K562 (cell line): Measurements from ENCODE around the gene ZFHX2. TPM values are rescaled to one million over a fixed set of nuclear protein-coding genes. Genes with fewer than 3 reads are reported as not detected.

Experiments used
- ATAC-seq: fragments of 200-7000 bp; cut with Tn5 transposase; 3 replicates; pipeline ENCODE4 v1.9.1; 2020; ENCODE audit warnings: moderate library complexity
- BruUV-seq: library from RNA; stranded (reverse); fragments of 400-500 nt; replicated peaks from 2 replicates; lab custom pipeline; 2021; lab: Mats Ljungman, UMichigan
- CTCF ChIA-PET: fragments of 300-600 bp; formaldehyde crosslinking; extraction: SDS; loops from one replicate; lab custom pipeline; 2021; ENCODE audit warnings: low intra/inter-chr PET ratio; lab: Yijun Ruan, JAX
- POLR2A ChIA-PET: fragments of 300-600, 350-650 bp; sonication (Branson Sonifier 250); formaldehyde crosslinking; extraction: SDS; loops from one replicate; lab custom pipeline; 2021; ENCODE audit warnings: antibody characterized with exemption, inconsistent platforms; lab: Yijun Ruan, JAX
- DNase-seq, 4 experiments: peaks; one replicate each; pipeline versions ENCODE4 v3.0.0 to v3.0.0-alpha.2; 2011 to 2018; ENCODE audit warnings: low spot score in 3 of 4, mixed read lengths in 3 of 4; ENCODE audit errors: extremely low read depth in 1 of 4
- FAIRE-seq: peaks from 2 replicates; lab custom pipeline; 2011; peaks lifted over from hg19 to GRCh38; lab: Jason Lieb, UNC
- H2AFZ ChIP-seq: 2 replicates; pipeline ENCODE4 v1.6.0; 2011; ENCODE audit warnings: low read depth, low read length, control low read depth, inconsistent platforms
- H3K27ac ChIP-seq: fragments of 200-600 bp; 3 replicates; pipeline ENCODE4 v1.8.0; 2011; ENCODE audit warnings: low read depth, mild to moderate bottlenecking, control low read depth, inconsistent platforms, low read length, moderate library complexity, mixed read lengths; ENCODE audit errors: extremely low read depth
- H3K27me3 ChIP-seq, 2 experiments: fragments of 300-600 bp in 1 of 2; 2 replicates in 1 of 2; 3 replicates in 1 of 2; pipeline versions ENCODE4 v1.6.0 to v1.8.0; 2011; ENCODE audit warnings: inconsistent platforms in 2 of 2, low read length in 2 of 2, mild to moderate bottlenecking in 1 of 2, mixed read lengths in 1 of 2, moderate library complexity in 1 of 2; ENCODE audit not compliant: control insufficient read depth in 2 of 2, insufficient read depth in 2 of 2
- H3K36me3 ChIP-seq: fragments of 300-600 bp; 3 replicates; pipeline ENCODE4 v1.8.0; 2011; ENCODE audit warnings: mild to moderate bottlenecking, low read length, inconsistent platforms; ENCODE audit not compliant: control insufficient read depth, insufficient read depth
- H3K4me1 ChIP-seq, 2 experiments: fragments of 200-600 bp in 1 of 2; replicated peaks in 1 of 2; 2 replicates in 1 of 2; 3 replicates in 1 of 2; pipeline versions ENCODE4 v1.5.1 to v1.8.0; 2011; ENCODE audit warnings: inconsistent platforms in 2 of 2, low read length in 2 of 2, mild to moderate bottlenecking in 1 of 2, mixed read lengths in 1 of 2, moderate library complexity in 1 of 2; ENCODE audit not compliant: control insufficient read depth in 2 of 2, insufficient read depth in 2 of 2
- H3K4me2 ChIP-seq: 2 replicates; pipeline ENCODE4 v1.6.1; 2011; ENCODE audit warnings: low read length, control low read depth, inconsistent platforms, mixed read lengths; ENCODE audit not compliant: insufficient read depth
- H3K4me3 ChIP-seq: fragments of 200-600 bp; sonication (generic), shearing (Covaris generic); 2 replicates; pipeline ENCODE4 v1.5.1; 2016; ENCODE audit warnings: control low read depth, inconsistent platforms
- H3K79me2 ChIP-seq: fragments of 200-600 bp; 3 replicates; pipeline ENCODE4 v1.8.0; 2011; ENCODE audit warnings: low read length, inconsistent platforms; ENCODE audit not compliant: control insufficient read depth, insufficient read depth
- H3K9ac ChIP-seq, 2 experiments: 2 replicates each; pipeline versions ENCODE4 v1.6.0 to v1.6.1; 2011; ENCODE audit warnings: low read depth in 2 of 2, low read length in 2 of 2, control low read depth in 1 of 2, inconsistent platforms in 1 of 2, mild to moderate bottlenecking in 1 of 2, mixed read lengths in 1 of 2; ENCODE audit not compliant: insufficient read depth in 1 of 2
- H3K9me1 ChIP-seq: one replicate; pipeline ENCODE4 v1.6.0; 2011; ENCODE audit warnings: inconsistent platforms, mild to moderate bottlenecking, low read length, moderate library complexity; ENCODE audit not compliant: control insufficient read depth, insufficient read depth
- H3K9me3 ChIP-seq: replicated peaks from 2 replicates; pipeline ENCODE4 v1.5.1; 2011; ENCODE audit warnings: low read depth, low read length, inconsistent platforms; ENCODE audit not compliant: control insufficient read depth, insufficient read depth
- H4K20me1 ChIP-seq: replicated peaks from 2 replicates; pipeline ENCODE4 v1.6.1; 2011; ENCODE audit warnings: low read length, inconsistent platforms, mixed read lengths; ENCODE audit not compliant: control insufficient read depth, insufficient read depth
- C11orf30 ChIP-seq: fragments of 450-650 bp; IDR thresholded peaks from 2 replicates; pipeline ENCODE4 v1.6.1; 2016; ENCODE audit warnings: low read depth, mild to moderate bottlenecking
- ELF4 ChIP-seq: fragments of 450-650 bp; formaldehyde crosslinking; IDR thresholded peaks from 2 replicates; pipeline ENCODE4 v1.4.0; 2022; ENCODE audit warnings: missing genetic modification characterization
- MAFF ChIP-seq: IDR thresholded peaks from 2 replicates; pipeline ENCODE4 v1.6.1; 2012; ENCODE audit warnings: low read length, improper control_type of control experiment
- MAFG ChIP-seq: fragments of 450-650 bp; conservative IDR thresholded peaks from 2 replicates; pipeline ENCODE4 v1.6.1; 2016; ENCODE audit warnings: missing genetic modification characterization, missing compliant biosample characterization
- MAFK ChIP-seq: IDR thresholded peaks from 2 replicates; pipeline ENCODE4 v1.6.1; 2011; ENCODE audit warnings: low read length, improper control_type of control experiment
- MTA2 ChIP-seq: fragments of 450-650 bp; IDR thresholded peaks from 2 replicates; pipeline ENCODE4 v1.6.1; 2016; ENCODE audit warnings: low read depth
- NBN ChIP-seq: fragments of 450-650 bp; IDR thresholded peaks from 2 replicates; pipeline ENCODE4 v1.6.1; 2016; ENCODE audit warnings: low read depth, mild to moderate bottlenecking
- POLR2G ChIP-seq: fragments of 200-400 bp; formaldehyde crosslinking; IDR thresholded peaks from 2 replicates; pipeline ENCODE4 v1.6.1; 2017; ENCODE audit warnings: low read depth, mild to moderate bottlenecking, antibody characterized with exemption, low read length, moderate library complexity
- PTTG1 ChIP-seq: fragments of 450-650 bp; IDR thresholded peaks from 2 replicates; pipeline ENCODE4 v1.6.1; 2016; ENCODE audit warnings: low read depth, mild to moderate bottlenecking, missing genetic modification characterization, missing compliant biosample characterization
- SMARCA4 ChIP-seq: fragments of 450-650 bp; IDR thresholded peaks from 2 replicates; pipeline ENCODE4 v1.6.1; 2016
- SRSF3 ChIP-seq: fragments of 200-400 bp; formaldehyde crosslinking; IDR thresholded peaks from 2 replicates; pipeline ENCODE4 v1.6.1; 2016; ENCODE audit warnings: mild to moderate bottlenecking, low read length, moderate library complexity; ENCODE audit not compliant: insufficient read depth
- TAF7 ChIP-seq: fragments of 450-650 bp; IDR thresholded peaks from 2 replicates; pipeline ENCODE4 v1.6.1; 2016; ENCODE audit warnings: missing genetic modification characterization, missing compliant biosample characterization
- TCF7L2 ChIP-seq: fragments of 150-350 bp; IDR thresholded peaks from 2 replicates; pipeline ENCODE4 v1.6.1; 2016; ENCODE audit warnings: low read depth, mild to moderate bottlenecking, low read length, moderate library complexity
- ZNF316 ChIP-seq: fragments of 450-650 bp; IDR thresholded peaks from 2 replicates; pipeline ENCODE4 v1.6.1; 2016
- WGBS: fragments of 100-300 bp; shearing (Covaris generic); methylation state at CpG from one replicate; pipeline ENCODE4 v1.1.6; 2016; ENCODE audit warnings: low coverage, mixed read lengths; ENCODE audit not compliant: insufficient coverage; ENCODE audit errors: missing lambda C conversion rate; 5-methylcytosine and 5-hydroxymethylcytosine counted together
- in situ Hi-C: fragments of 300-500 bp; cut with MboI; formaldehyde crosslinking; loops from 4 replicates; pipeline ENCODE4 v1.15.0; 2018; ENCODE audit warnings: inconsistent platforms, mixed read lengths
- intact Hi-C: fragments of 100-400 bp; cut with micrococcal nuclease; formaldehyde crosslinking; loops from 2 replicates; pipeline ENCODE4 v1.14.2; 2022
- polyA plus RNA-seq, 8 experiments: library from polyadenylated mRNA; depleted of rRNA in 4 of 8; stranded (reverse) in 5 of 8; unstranded in 3 of 8; fragments of >200 nt; fragmentation: Nextera tagmentation in 2 of 8; fragmentation: Illumina TruSeq in 1 of 8; extraction: Ambion mirVana in 2 of 8; extraction: Trizol in 1 of 8; gene quantifications; 2 replicates each; pipeline versions ENCODE4 v1.2.1 to v1.2.3, GENCODE V29; 2011 to 2014; ENCODE audit warnings: inconsistent platforms in 1 of 8, missing spikeins in 1 of 8
- total RNA-seq, 7 experiments: library from RNA; depleted of rRNA in 6 of 7; stranded (reverse); fragments of >200 nt in 6 of 7; fragmentation: Illumina TruSeq in 2 of 7; extraction: Trizol in 2 of 7; gene quantifications; 2 replicates each; pipeline versions ENCODE4 v1.2.1 to v1.2.3, GENCODE V29; 2011 to 2021; ENCODE audit warnings: low replicate concordance in 1 of 7
- TF ChIP-seq, protein P1 (sequence below): fragments of 250-450 bp; sonication (Bioruptor Pico); IDR thresholded peaks from 2 replicates; pipeline ENCODE4 v1.5.0; 2021
- TF ChIP-seq, protein P2 (sequence below): fragments of 450-650 bp; formaldehyde crosslinking; IDR thresholded peaks from 2 replicates; pipeline ENCODE4 v1.4.0; 2020; ENCODE audit warnings: mild to moderate bottlenecking, moderate library complexity

Gene ZFHX2
- total and polyA plus RNA-seq, 9 of the 15 experiments (the other 6 are each of a cell fraction or from before 2014, with no cell fraction given) = 0.06 to 0.11 (median 0.11) TPM; not detected in 4

DNA sequence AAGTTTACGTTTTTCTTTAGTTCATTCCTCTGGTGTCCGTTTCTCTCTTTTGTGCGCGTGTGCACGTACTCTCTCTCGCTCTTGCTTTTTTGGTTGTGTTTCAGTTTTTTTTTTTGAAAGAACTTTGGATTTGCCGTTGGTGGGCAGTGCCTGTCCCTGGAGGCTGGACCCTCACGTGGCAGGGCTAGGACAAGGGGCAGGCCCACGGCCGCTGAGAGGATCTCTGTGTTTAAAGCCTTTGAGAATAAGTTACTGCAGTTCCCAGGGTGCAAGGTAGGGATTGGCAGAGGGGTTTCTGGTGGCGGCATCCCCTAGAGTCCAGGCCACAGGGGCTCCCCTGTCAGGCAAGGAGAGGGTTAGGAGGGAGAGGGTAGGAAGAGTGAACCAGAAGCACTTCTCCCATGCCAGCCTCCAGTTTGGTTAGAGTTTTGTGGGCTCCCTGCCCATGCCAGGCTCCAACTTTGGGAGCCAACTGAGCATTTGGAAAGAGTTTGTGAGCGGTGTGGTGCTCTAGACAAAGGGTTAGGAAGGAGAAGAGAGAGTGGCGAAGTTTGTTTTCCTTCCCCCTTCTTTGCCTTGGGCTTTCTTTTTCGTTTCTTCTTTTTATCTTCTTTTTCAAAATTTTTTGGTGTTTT lies 30.5 kb downstream of the ZFHX2 start (continued):
- no peak for TF ChIP-seq POLR2G
- no peak for TF ChIP-seq ELF4 (CRISPR knock-in tag)
- no peak for TF ChIP-seq SMARCA4
- TF ChIP-seq, protein P1, sequence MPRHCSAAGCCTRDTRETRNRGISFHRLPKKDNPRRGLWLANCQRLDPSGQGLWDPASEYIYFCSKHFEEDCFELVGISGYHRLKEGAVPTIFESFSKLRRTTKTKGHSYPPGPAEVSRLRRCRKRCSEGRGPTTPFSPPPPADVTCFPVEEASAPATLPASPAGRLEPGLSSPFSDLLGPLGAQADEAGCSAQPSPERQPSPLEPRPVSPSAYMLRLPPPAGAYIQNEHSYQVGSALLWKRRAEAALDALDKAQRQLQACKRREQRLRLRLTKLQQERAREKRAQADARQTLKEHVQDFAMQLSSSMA (CRISPR knock-in tag) = no peak
- TF ChIP-seq MTA2 = no peak
- no peak for TF ChIP-seq PTTG1 (tag)
- TF ChIP-seq TAF7 (tag) = no peak
- no peak for TF ChIP-seq SRSF3
- no peak for TF ChIP-seq NBN
- TF ChIP-seq, all 486 proteins: peak for 0

DNA sequence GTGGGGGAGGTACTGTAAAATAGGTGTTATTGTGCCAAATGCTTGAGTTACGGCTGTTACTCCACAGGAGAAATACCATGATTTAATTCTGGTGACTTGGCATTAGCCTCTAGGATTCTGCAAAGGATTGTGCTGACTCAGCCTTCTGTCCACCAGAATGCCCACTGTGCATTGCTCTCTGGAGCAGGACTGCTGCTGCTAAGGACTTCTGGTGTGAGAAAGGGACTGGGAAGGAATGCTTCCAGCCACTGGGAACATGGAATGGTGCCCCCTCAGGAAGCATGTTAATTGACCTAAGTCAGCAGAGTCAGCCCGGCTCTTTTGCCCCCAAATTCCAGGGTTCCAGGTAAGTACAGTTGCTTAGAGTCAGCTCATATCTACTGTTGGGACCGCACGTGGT lies 32.9 kb downstream of the ZFHX2 start:
- in situ Hi-C loops = no loop called here
- Histone ChIP-seq H3K9me1 (no peaks in the 10 kb centered on the region), H3K27ac (no peak overlapping the region), H3K36me3 (no peaks in the 10 kb centered on the region), H3K4me3 (no peak overlapping the region), H3K4me1 (peaks cover 0 to 3% of the 10 kb centered on the region in 2 experiments; a peak in 1 of 5 replicates), H3K9me3 (no peaks in the 10 kb centered on the region), H3K79me2 (no peaks in the 10 kb centered on the region), H3K9ac (no peak overlapping the region)
- ChIA-PET CTCF (no interaction called here), POLR2A (interaction anchor here (1.1 kb wide), 1 partner anchor 507 kb away, joined by 3 read pairs; no protein-coding TSS in a partner anchor)
- no peak for ATAC-seq
- no peak for DNase-seq
- intact Hi-C loops = no loop called here
- TF ChIP-seq TCF7L2 = no peak
- peak; percentile 89 for TF ChIP-seq C11orf30
- peak; percentile 83 for TF ChIP-seq MAFG (tag)
- peak; percentile 94 for TF ChIP-seq ZNF316
- peak; percentile 89 for TF ChIP-seq MAFF
- TF ChIP-seq, protein P2, sequence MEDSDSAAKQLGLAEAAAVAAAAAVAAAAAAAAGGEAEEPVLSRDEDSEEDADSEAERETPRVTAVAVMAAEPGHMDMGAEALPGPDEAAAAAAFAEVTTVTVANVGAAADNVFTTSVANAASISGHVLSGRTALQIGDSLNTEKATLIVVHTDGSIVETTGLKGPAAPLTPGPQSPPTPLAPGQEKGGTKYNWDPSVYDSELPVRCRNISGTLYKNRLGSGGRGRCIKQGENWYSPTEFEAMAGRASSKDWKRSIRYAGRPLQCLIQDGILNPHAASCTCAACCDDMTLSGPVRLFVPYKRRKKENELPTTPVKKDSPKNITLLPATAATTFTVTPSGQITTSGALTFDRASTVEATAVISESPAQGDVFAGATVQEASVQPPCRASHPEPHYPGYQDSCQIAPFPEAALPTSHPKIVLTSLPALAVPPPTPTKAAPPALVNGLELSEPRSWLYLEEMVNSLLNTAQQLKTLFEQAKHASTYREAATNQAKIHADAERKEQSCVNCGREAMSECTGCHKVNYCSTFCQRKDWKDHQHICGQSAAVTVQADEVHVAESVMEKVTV = no peak
- peak; percentile 92 for TF ChIP-seq MAFK
- TF ChIP-seq, all 486 proteins: peak for 5
- H4K20me1 ChIP-seq = no peaks in the 10 kb centered on the region
- peaks cover 2 to 35% of the 10 kb centered on the region in 2 experiments; a peak in 2 of 5 replicates for H3K27me3 ChIP-seq
- 3% methylated on average over 3 of the region's 4 CpGs for WGBS
- BruUV-seq = no TSS peak
- H2AFZ ChIP-seq = no peak overlapping the region
- FAIRE-seq = no peak
- H3K4me2 ChIP-seq = no peak overlapping the region
